T-helper 2 cell treated with Interferon-gamma antibody and Interleukin-4, amounts not matched to agents 5 μg/mL and 100 μg/mL, for 36 hours (primary cell): ENCODE data around the gene TMEM150A.
"Not testable (repeated sequence)": the region's sequence is repeated elsewhere in the genome, so short reads cannot be mapped to it uniquely, and the experiment has no call there.

Experiments used
- DNase-seq: peaks from one replicate; pipeline ENCODE4 v3.0.0; 2021; ENCODE audit warnings: low spot score
- H3K27ac Mint-ChIP-seq: one replicate; pipeline ENCODE4 v1.8.0; 2021; ENCODE audit warnings: mild to moderate bottlenecking, mixed read lengths
- H3K27me3 Mint-ChIP-seq: one replicate; pipeline ENCODE4 v1.8.0; 2021; ENCODE audit warnings: low read depth, mixed read lengths
- H3K36me3 Mint-ChIP-seq: one replicate; pipeline ENCODE4 v1.8.0; 2021; ENCODE audit warnings: low read depth, mixed read lengths
- H3K4me1 Mint-ChIP-seq: one replicate; pipeline ENCODE4 v1.8.0; 2021; ENCODE audit warnings: low read depth, mixed read lengths
- H3K4me3 Mint-ChIP-seq: one replicate; pipeline ENCODE4 v1.8.0; 2022; ENCODE audit warnings: mild to moderate bottlenecking, moderate library complexity, mixed read lengths
- H3K9me3 Mint-ChIP-seq: one replicate; pipeline ENCODE4 v1.8.0; 2021; ENCODE audit warnings: mixed read lengths

TMEM150A gene

DNA sequence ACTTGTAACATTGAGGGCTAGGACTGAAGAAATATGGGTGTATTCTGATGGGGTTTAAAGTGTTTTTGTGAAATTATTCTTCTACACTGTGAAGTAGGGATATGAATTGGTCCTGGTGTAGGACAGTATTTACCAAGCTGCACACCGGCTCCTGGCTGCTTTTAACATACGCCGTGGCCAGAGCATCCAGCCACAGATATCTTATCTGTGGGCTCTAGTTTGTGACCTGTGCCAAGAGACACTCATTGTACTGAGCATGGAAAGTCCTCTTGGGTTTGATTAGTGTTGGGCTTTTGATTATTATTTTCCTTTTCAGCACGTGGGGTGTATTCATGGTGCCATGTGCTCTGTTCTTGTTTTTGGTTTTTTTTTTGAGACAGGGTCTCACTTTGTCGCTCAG is 21.5 kb upstream of the TMEM150A start:
- no peak for DNase-seq
- Mint-ChIP-seq H3K9me3 (no peaks in the 10 kb centered on the region), H3K27ac (no peak overlapping the region), H3K36me3 (peaks cover 59% of the 10 kb centered on the region), H3K27me3 (no peaks in the 10 kb centered on the region), H3K4me3 (no peak overlapping the region), H3K4me1 (peaks cover 11% of the 10 kb centered on the region)

DNA sequence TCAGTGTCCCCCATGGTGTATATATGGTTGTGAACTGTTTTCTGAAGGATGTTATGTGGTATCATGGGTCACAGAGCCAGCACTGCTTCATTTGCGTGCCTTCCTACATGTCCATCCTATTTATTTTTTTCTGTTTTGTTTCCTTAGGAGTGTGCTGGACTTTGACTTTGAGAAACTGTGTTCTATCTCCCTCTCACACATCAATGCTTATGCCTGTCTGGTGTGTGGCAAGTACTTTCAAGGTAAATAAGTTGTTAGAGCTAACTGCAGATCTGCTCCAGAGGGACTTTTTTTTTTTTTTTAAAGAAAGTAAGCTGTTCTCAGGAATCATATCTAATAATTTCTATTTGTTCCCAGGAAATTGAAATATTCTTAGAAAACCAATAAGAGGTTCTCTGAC is 18.8 kb upstream of the TMEM150A start:
- no peaks in the 10 kb centered on the region for H3K9me3 Mint-ChIP-seq
- no peaks in the 10 kb centered on the region for H3K27me3 Mint-ChIP-seq
- no peak overlapping the region for H3K4me3 Mint-ChIP-seq
- H3K36me3 Mint-ChIP-seq: peaks cover 56% of the 10 kb centered on the region
- H3K27ac Mint-ChIP-seq: no peak overlapping the region
- peaks cover 12% of the 10 kb centered on the region for H3K4me1 Mint-ChIP-seq
- no peak for DNase-seq

DNA sequence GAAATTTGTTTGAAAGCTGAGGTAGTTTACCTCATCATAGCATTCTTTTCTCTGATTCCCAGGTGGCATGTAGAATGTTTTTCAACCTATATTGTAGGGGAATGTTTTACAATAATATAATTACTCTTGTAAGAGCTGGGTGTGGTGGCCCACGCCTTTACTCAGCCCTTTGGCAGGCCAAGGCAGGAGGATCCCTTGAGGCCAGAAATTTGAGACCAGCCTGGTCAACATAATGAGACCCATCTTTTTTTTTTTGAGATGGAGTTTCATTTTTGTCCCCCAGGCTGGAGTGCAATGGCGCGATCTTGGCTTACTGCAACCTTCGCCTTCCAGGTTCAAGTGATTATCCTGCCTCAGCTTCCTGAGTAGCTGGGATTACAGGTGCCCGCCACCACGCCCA is 17.1 kb upstream of the TMEM150A start:
- peaks cover 12% of the 10 kb centered on the region for H3K4me1 Mint-ChIP-seq
- no peak overlapping the region for H3K4me3 Mint-ChIP-seq
- no peaks in the 10 kb centered on the region for H3K9me3 Mint-ChIP-seq
- H3K27ac Mint-ChIP-seq: no peak overlapping the region
- H3K36me3 Mint-ChIP-seq: peaks cover 45% of the 10 kb centered on the region
- H3K27me3 Mint-ChIP-seq: no peaks in the 10 kb centered on the region
- no peak for DNase-seq

DNA sequence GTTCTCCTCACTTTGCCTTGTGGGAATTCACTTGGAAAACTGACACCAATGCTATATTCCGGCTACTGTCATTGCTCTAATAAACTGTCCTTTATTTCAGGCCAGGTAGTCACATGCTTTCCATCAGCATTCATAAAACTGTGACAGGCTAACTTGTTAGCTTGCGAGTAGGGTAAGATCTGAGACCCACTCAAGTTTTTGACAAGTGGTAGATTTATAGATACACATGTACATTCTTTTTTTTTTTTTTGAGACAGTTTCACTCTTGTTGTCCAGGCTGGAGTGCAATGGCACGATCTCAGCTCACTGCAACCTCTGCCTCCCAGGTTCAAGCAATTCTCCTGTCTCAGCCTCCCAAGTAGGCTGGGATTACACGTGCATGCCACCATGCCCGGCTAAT is 15.2 kb upstream of the TMEM150A start:
- H3K36me3 Mint-ChIP-seq: peaks cover 29% of the 10 kb centered on the region
- not testable (repeated sequence) for H3K27ac Mint-ChIP-seq
- peak overlapping the region; percentile 95 for H3K4me3 Mint-ChIP-seq

DNA sequence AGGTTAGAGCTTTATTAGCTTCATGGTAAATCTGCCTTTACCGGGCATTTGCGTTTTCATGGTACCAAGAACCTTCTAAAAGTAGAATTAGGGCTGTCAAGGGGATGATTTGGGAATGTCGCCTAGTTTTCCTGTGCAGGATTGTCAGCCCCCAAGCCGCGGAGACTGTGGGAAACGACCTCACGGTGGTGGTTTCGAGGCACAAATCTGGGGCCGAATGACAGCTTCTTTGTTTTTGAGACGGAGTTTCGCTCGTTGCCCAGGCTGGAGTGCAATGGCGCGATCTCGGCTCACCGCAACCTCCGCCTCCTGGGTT is 12.9 kb upstream of the TMEM150A start:
- H3K27ac Mint-ChIP-seq: no peak overlapping the region
- peaks cover 15% of the 10 kb centered on the region for H3K4me1 Mint-ChIP-seq
- peaks cover 21% of the 10 kb centered on the region for H3K36me3 Mint-ChIP-seq
- no peak for DNase-seq
- no peaks in the 10 kb centered on the region for H3K27me3 Mint-ChIP-seq
- H3K4me3 Mint-ChIP-seq: peak overlapping the region; percentile 95
- no peaks in the 10 kb centered on the region for H3K9me3 Mint-ChIP-seq

More for the DNA sequence above, 15.2 kb upstream of the TMEM150A start:
- DNase-seq, H3K27me3 Mint-ChIP-seq, H3K9me3 Mint-ChIP-seq: not testable (repeated sequence)
- peaks cover 10% of the 10 kb centered on the region for H3K4me1 Mint-ChIP-seq

DNA sequence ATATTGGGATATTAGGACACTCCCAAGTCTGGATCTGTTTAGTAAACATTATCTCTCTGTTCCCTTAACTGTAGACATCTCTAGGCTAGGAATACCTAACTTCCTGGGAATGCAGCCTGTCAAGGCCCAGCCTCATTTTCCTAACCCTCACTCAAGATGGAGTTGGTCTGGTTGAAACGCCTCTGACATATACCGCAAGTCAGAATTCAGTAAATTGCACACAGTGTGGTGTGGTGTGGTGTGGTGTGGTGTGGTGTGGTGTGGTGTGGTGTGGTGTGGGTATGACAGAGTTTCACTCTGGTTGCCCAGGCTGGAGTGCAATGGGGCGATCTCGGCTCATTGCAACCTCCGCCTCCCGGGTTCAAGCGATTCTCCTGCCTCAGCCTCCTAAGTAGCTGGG is 12.3 kb upstream of the TMEM150A start:
- not testable (repeated sequence) for H3K4me3 Mint-ChIP-seq, H3K27me3 Mint-ChIP-seq, H3K9me3 Mint-ChIP-seq, H3K27ac Mint-ChIP-seq, DNase-seq
- H3K4me1 Mint-ChIP-seq: peaks cover 18% of the 10 kb centered on the region
- peaks cover 25% of the 10 kb centered on the region for H3K36me3 Mint-ChIP-seq

DNA sequence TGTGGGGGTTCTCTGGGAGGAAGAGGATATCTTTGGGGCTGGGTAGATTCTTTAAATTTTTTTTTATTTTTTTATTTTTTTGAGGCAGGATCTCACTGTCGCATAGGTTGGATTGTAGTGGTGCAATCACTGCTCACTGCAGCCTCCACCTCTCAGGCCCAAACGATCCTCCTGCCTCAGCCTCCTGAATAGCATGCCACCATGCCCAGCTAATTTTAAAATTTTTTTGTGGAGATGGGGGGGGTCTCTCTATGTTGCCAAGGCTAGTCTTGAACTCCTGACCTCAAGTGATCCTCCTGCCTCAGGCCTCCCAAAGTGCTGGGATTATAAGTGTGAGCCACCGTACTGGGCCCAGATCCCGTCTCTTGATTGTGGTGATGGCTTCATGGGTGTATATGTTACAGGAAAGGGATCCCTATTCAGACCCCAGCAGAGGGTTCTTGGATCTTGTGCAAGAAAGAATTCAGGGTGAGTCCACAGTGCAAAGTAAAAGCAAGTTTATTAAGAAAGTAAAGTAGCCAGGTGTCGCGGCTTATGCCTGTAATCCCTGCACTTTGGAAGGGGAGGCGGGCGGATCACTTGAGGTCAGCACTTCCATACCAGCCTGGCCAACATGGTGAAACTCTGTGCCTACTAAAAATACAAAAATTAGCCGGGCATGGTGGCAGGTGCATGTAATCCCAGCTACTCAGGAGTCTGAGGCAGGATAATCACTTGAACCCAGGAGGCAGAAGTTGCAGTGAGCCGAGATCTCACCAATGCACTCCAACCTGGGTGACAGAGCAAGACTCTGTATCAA is 11.4 kb upstream of the TMEM150A start:
- no peak for DNase-seq
- Mint-ChIP-seq H3K4me1 (peaks cover 21% of the 10 kb centered on the region), H3K9me3 (no peaks in the 10 kb centered on the region), H3K36me3 (peaks cover 24% of the 10 kb centered on the region), H3K27me3 (no peaks in the 10 kb centered on the region), H3K4me3 (no peak overlapping the region), H3K27ac (no peak overlapping the region)

DNA sequence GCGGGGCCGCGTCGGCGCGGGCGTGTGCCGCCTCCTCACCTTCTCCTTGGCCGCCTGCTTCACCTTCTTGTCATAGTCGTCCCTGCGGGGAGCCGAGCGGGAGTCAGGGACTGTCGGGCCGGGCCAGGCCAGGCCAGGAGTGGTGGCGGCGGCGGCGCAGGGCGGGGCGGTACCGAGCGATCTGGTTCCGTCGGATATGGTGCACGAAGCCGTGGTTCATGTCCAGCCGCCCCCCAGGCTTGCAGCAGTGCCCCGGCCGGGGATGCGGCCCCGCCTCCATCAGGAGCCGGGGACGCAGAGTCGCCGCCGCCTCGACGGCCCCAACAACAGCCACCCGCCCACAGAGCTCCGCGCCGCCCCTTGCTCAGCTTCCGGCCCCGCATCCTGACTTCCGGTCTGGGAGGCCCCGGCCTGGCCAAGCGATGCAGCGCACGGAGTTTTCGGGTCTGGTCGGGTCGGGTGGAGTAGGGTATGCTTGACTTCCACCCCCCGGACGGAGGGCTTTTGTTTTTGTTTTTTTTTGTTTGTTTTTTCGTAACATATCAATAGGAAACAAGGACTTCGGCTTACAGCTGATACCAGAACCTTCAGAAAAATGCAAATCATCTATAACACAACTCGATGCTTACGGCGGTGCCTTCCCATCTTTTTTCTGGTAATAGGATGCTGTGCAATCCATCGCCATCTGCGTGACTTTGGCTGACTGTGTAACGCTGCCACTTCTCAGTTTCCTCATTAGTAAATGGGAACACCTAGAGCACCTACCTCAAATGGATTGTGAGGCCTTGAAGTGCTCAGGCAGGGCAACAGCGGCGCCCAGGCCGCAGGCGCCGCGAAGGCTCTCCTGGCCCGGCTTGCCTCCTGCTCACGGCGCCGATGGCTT is 9.4 kb upstream of the TMEM150A start, which contains the start of gene C2orf68:
Gene C2orf68 (minus strand): TSS at position 362 of the 883 bp plus-strand sequence. CDS start 82 bp downstream, at position 280.
- no peaks in the 10 kb centered on the region for H3K9me3 Mint-ChIP-seq
- peaks cover 15% of the 10 kb centered on the region for H3K4me1 Mint-ChIP-seq
- H3K4me3 Mint-ChIP-seq: peak within 1 kb of the TSS; percentile 97
- peak within 1 kb of the TSS; percentile 89 for H3K27ac Mint-ChIP-seq
- peak; percentile 92 for DNase-seq
- H3K36me3 Mint-ChIP-seq: peaks cover 23% of the 10 kb centered on the region
- H3K27me3 Mint-ChIP-seq: no peaks in the 10 kb centered on the region

DNA sequence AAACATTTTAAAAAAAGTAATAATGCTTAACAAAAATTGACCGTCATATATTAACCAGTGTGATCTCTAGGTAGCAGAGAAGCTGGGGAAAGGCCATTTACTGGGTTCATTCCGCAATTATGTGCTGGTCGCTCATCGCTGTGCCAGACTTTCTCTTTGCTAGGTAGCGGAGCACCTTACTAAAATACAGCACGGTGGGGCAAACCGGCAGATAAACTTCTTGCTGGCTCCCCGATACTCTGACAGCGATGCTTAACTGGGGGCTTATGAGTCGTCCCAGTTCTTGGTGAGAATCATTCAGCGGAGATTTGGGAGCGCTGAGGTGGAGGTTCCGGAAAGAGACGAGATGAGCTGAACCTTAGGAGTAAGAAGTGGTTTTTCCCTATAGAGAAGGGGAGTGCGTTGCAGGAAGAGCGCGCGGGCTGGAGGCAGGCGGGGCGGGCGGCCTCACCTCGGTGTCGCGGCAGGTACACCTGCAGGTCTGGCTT is 8.8 kb upstream of the TMEM150A start:
- peak overlapping the region; percentile 97 for H3K4me3 Mint-ChIP-seq
- H3K4me1 Mint-ChIP-seq: peaks cover 15% of the 10 kb centered on the region
- no peaks in the 10 kb centered on the region for H3K9me3 Mint-ChIP-seq
- H3K36me3 Mint-ChIP-seq: peaks cover 23% of the 10 kb centered on the region
- DNase-seq: no peak
- H3K27ac Mint-ChIP-seq: peak overlapping the region; percentile 88
- no peaks in the 10 kb centered on the region for H3K27me3 Mint-ChIP-seq

DNA sequence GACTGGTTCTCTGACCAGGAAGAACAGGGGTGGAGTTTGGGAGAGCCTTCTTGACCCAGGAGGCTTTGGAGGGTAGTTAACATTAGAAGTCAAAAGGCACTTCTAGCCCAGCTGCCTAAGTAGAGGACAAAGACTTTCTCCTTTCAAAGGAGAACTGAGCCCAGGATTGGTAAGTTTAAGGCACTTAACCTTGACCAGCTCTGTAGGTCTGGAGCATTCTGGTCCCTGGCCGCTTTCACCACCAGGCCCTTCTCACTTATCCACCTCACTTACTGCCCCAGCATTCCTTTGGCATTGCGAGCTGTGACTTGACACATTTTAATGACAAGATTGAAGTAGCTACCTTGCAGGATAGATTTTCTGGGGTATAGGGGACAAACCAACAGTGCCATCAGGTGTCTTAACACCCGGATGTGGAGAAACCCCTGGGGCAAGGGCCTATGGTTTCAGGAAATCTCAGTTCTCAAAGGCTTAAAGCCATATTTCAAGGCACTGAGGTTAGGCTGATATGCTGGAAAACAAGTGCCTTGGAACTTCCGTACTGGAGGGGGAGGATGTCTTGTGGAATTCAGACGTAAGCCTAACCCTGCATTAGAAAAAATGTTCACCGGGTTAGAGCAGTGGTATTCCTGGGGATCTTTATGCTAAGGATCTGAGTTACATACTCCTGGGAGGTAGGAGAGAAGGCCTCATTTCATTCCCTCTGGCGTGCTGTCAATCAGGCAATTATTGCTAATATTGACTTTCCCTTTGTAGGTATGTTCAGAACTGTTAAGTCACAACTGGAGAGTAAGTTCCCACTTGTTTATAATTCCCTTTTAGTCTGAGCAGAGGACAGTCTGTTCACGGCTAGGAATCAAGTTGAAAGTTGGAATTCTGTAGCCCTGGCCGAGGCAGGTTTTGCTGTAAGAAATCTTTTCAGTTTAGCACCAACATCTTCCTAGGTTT is 5.0 kb upstream of the TMEM150A start:
- no peaks in the 10 kb centered on the region for H3K9me3 Mint-ChIP-seq
- peaks cover 27% of the 10 kb centered on the region for H3K36me3 Mint-ChIP-seq
- H3K4me1 Mint-ChIP-seq: peaks cover 23% of the 10 kb centered on the region
- H3K4me3 Mint-ChIP-seq: no peak overlapping the region
- no peak for DNase-seq
- no peak overlapping the region for H3K27ac Mint-ChIP-seq
- no peaks in the 10 kb centered on the region for H3K27me3 Mint-ChIP-seq

DNA sequence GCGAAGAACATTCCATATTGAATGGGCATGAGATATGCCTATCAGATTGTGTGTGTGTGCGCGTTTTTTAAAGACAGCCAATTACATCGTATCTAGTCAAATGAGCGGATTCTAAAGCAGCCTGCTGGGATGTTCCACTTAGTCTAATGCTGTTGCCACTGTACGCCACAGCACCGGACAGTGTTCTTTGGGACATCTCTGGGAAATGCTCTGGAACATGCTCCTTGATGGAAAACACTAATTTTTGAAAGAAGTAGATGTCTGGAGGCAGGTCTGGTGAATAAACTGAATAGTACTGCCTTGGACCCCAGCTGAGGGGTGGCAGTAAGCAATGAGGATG is 3.6 kb upstream of the TMEM150A start:
- H3K4me1 Mint-ChIP-seq: peaks cover 23% of the 10 kb centered on the region
- no peak overlapping the region for H3K4me3 Mint-ChIP-seq
- DNase-seq: no peak
- H3K27me3 Mint-ChIP-seq: no peaks in the 10 kb centered on the region
- peaks cover 25% of the 10 kb centered on the region for H3K36me3 Mint-ChIP-seq
- no peaks in the 10 kb centered on the region for H3K9me3 Mint-ChIP-seq
- H3K27ac Mint-ChIP-seq: no peak overlapping the region

DNA sequence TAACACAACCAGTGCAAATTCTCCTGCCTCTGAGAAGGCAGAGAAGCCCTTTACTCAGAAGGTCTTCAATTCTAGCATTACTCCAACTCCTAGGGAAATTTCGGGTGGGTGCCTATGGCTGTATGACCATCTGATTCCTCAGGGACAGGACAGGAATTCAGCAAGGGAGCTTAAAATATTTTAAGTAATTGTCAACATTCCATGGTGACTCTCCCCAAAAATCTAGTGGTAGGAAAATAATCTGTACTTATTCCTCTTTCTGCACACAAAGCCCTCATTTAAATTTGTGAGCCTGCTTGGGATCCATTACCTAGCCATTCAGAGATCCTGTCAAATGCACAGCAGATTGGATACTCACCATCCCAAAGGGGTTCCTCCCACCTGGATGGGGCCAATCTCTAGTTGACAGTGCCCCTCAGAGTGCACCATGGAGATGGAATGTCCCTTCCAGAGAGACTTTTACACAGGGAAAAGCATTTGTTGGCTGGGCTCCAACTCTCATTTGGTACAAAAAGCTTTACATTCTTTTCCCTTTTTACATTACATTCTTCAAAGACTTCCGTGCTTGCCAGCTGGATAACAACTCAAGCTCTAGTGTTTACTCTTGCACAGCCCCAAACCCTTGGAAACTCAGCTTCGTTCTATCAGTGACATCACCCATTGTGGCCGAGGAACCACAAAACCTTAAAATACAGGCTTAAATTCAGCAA is 3.1 kb upstream of the TMEM150A start:
- DNase-seq: no peak
- peaks cover 25% of the 10 kb centered on the region for H3K36me3 Mint-ChIP-seq
- no peaks in the 10 kb centered on the region for H3K27me3 Mint-ChIP-seq
- H3K4me3 Mint-ChIP-seq: no peak overlapping the region
- no peaks in the 10 kb centered on the region for H3K9me3 Mint-ChIP-seq
- no peak overlapping the region for H3K27ac Mint-ChIP-seq
- H3K4me1 Mint-ChIP-seq: peaks cover 23% of the 10 kb centered on the region
